CD4-positive, alpha-beta T cell treated with Interleukin-17A for 4 hours (primary cell): Measurements from ENCODE around the gene HMGB1.

Experiments used
- DNase-seq: peaks from one replicate; pipeline ENCODE4 v3.0.0-alpha.2; 2020; ENCODE audit warnings: mixed read lengths

HMGB1 gene

DNA sequence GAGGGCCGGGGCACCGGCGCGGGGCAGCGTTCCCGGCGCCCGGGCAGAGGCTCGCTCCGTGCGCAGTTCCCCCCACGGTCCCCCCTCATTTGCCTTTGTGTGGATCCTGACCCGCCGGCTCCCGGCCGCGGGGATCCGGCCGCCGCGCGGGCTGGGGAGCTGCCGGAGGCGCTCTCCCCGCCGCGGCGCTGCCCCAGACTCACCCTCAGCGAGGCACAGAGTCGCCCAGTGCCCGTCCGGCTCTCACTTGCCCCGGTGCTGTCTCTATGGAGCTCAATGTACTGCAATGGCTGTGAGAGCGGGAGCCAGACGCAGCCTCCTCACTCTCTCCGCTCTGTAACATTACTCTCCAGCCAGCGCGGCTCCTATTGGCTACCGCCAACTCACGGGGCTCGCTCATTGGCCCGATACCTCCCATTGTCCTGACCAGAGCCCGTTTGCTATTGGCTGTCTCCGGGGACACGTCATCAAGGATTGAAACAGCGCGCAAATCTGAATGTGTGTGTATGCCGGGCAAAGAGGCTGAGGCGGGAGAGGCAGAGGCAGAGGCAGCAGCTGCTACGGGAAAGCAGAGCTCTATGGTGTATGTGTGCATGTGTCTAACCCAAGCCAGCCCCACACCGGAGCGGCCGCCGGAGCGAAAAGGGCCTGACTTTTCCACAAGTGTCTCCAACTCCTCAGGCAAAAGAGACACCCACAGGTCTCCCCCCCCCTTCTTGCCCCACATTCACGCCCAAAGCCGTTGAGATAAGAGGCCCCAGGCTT, at the start of gene HMGB1:
Gene HMGB1 (minus strand): TSS at position 344 of the 765 bp plus-strand sequence. CDS start 2,256 bp downstream, outside the sequence.
- DNase-seq = peak; percentile 94

DNA sequence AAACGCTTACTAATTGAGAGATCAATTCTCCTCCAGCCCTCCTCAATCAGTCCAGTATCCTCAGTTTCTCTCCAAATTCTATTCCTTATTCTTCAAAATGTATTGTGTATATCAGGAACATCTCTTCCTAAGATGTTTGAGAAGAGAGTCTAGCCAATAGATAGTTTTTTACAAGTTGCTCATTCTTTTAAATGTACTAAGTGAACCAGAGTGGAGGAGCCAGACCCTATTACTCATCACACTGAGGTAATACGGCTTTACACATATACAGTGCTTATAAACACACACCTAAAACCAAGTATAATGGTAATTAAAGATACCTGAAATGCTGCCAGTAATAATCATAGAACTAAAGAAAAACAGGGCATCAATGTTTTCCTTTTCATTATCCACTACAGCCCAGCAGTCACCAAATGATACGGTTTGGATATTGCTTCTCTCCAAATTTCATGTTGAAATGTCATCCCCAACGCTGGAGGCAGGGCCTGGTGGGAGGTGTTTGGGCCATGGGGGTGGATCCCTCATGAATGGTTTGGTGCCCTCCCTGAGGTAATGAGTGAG, 45.2 kb upstream of the HMGB1 start:
- DNase-seq = no peak

DNA sequence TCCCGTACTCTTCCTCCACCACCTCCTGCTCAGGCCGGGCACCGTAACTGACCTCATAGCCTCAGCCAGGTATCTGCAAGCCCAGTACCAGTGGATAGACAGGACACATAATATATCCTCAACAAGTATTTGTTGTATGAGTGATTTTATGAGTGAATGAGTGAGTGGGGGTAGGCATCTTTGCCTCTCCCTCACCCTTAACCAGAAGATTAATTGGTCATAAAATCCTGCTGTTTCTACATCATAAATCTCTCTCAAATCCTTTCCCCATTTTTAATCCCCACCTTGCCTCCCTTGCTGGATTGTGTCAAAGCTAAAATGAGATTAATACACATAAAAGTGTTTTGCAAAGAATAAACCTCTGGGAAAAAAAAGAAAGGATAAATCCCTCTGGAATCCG, 44.4 kb upstream of the HMGB1 start:
- DNase-seq = no peak

DNA sequence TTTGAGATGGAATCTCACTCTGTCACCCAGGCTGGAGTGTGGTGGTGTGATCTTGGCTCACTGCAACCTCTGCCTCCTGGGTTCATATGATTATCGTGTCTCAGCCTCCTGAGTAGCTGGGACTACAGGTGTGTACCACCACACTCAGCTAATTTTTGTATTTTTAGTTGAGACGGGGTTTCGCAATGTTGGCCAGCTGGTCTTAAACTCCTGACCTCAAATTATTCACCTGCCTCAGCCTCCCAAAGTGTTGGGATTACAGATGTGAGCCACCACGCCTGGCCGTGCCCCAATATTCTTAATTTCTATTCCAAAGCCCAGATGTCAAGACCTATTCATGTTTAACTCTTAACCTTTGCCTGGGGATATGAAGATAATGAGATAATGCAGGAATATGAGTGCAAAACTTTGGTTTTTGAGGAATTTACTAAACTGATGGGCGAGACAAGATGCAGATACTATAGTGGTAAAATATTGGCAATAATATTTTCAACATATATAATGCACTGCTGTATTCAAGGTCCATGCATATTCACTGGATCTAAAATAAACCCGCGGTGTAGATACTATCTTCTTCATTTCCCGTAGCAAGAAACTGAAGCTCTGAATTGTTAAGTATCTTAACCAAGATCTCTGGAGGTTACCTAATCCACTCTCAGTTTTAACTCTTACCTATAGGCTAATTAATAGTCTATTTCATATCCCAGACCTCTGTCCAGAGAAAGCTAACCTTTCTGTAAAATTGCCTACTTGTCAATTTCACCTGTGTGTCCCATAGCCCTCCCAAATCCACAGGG, 43.7 kb upstream of the HMGB1 start:
- no peak for DNase-seq

DNA sequence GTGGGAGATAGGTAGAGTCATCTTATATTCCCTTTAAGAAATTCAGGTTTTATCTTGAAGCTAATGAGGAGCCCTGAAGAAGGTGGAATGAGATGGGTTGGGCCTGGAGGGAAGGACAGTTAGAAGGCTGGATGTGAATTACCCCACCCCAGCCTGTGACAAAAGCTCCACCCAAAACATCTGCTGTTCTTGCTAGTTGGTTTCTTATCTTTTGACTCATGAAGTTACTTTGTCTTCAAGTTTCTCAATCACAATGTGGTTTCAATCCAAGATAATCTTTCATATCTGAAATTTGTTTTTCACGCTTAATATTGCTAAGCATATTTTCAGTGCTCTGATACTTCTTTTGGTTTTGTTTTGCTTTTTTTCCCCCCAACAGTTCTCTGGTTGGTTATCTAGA, 38.3 kb upstream of the HMGB1 start:
- DNase-seq = no peak

DNA sequence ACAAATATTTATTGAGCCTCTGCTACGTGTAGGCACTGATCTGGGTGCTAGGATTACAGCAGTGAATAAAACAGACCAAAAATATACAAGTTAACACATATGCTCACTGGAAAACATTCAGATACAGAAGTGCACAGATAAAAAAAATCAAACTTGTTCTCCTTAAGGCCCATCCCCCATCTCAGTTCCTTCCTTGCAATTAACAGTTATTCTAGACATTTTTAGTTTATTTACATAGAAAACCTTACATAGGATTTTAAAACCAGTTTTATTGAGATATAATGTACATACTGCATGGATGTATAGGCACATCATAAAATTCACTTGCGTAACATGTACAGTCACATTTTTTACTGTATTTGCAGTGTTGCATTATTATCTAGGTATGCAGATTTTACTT, 36.5 kb upstream of the HMGB1 start:
- DNase-seq = no peak

DNA sequence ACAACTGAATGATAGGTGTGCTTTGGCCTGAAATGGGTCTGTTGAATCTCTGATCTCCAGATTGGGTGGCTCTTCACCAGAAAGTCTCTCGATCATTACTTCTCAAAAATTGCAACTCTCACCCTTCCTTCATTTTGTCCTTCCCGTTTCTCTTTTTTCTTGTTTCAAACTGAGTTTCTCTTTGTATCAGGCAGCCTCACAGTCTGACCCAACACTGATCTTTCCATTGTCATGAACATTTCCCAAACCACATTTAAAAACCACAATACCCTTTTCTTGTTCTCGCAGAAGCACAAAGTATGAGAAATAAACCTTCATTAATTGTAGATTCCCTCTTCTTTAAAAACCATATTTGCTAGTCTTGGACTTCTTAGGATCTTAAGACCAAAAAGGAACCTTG, 33.6 kb upstream of the HMGB1 start:
- no peak for DNase-seq

DNA sequence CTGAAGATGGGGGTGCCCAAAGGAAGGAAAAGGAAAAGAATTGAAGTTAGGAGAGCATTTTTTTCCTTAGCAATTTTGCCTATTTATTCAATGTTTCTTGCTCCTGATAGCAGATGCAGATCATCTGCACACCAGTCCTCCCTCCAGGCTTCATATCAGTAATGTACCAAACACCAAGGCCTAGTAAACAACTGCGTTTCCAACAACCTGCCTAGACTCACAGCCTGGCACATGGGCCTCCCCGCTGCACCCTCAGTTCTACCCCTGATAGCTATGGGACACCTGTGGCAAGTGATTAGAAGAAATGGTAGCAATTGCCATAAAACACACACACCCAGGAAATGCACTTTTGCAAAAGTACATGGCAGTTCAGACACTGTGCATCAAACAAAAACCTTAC, 30.4 kb upstream of the HMGB1 start:
- DNase-seq = no peak

DNA sequence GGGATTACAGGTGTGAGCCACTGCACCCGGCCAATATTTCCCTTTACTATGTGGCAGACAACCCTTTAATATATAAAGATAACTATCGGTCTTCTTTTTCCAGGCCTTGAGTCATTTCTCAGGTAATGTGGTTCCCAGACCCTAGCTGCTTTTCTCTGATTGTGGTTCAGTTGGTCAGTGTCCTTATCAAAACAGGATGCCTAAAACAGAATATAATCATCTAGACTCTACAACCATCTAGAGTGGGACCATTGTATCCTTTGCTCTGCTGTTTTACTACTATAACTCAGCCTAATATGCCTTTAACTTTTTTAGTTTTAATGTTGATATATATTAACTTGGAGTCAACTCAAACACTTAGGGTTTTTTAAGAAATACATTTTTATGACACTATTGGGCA, 30.0 kb upstream of the HMGB1 start:
- no peak for DNase-seq

DNA sequence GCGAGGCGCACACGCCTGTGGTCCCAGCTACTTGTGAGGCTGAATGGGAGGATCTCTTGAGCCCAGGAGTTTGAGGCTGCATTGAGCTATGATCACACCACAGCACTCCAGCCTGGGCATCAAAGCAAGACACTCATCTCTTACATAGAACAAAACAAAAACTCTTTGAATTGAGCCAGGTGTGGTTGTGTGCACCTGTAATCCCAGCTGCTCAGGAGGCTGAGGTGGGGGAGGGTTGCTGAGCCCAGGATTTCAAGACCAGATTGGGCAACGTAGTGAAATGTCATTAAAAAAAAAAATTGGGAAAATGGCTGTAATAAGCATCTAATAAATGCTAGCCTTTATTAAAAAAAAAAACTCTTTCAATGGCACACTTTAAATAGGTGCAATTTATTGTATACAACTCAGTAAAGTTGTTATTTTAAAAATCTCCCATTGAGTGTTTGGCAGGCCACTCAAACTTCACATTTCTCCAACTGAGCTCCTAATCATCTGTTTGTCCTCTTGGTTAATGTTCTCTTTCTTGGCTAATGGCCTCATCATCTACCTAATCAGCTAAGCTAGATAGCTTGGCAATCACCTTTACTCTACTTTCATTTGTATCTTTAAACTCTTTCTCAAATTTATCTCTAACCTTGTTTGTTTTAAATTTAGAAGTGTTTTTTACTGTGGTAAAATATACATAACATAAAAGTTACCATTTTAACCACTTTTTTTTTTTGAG, 28.1 kb upstream of the HMGB1 start:
- DNase-seq = no peak

DNA sequence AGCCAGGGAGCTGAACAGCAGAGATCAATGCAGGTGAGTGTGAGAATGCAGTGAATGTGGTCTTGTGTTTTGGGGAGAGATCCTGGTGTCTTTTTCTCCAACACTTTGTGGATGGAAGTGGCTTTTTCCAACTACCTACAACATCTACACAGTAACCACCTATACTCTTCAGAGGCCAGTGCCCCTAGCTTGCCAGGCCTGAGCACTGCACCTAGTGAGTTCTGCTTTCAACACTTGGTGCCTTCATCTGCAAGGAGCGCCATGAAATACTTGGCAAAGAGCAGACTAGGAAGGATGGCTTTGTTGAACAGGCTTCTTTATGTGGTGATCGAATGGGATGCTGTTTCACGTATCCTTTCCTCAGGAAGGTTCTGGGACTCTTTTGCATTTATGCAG, 21.3 kb upstream of the HMGB1 start:
- no peak for DNase-seq

DNA sequence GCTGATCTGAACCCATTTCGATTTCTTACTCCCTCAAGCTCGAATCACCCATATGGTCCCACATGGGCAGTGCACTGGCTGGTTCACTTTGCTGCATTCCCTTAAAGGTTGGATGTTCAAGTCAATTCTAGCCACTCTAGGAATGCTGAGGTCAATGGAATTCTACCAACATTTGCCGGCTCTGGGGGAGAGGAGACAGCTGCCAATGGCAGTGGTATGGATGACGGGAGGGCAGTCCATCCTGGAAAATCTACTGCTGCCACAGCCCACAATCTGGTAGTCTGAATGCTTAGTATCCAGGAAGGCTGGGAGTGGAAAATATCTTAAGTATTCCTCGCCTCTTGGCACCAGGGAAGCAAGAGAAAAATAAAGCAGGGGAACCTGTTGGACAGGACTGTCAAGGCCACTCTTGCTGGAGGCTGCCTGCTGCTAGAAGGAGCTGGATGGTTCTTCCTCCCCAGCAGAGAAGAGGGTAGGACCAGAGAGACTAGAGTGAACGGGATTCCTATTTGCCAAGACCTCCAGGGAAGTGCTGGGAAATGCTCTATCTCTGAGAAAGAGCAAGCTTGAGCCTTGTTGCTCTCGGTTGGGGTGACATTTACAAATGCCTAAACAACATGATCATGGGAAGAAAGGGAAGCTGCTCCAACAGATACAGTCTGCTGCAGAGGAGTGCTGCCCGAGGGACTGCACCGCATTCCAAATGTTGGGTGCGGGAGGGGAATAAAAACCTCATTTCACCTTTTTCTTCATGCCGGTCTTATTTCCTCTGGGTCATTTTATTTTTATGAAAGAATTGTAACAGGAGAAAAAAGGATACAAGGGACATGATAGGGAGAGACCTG, 20.7 kb upstream of the HMGB1 start:
- no peak for DNase-seq

DNA sequence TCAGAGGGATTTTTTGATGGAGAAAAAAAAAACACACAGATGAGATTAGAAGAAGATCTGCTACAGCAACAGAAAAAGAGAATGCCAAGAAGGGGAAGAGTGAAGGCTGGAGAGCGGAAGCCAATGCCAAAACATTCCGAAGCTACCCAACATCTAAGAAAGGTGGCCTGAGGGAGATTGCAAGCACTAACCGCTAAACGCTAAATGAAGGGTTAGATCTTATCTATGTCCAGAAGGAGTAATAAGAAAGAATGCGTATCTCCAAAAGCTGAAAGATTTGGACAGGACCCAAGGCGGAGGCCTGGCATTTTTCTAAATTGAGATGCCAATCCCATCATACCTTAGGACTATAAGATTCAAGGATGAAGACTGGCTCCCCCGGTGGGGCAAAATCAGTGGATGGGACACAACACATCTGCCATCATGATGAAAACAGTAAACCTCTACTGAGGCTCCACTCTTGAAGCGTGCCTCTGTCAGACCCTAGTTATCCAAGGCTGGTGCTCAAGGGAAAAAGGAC, 15.6 kb upstream of the HMGB1 start:
- no peak for DNase-seq

DNA sequence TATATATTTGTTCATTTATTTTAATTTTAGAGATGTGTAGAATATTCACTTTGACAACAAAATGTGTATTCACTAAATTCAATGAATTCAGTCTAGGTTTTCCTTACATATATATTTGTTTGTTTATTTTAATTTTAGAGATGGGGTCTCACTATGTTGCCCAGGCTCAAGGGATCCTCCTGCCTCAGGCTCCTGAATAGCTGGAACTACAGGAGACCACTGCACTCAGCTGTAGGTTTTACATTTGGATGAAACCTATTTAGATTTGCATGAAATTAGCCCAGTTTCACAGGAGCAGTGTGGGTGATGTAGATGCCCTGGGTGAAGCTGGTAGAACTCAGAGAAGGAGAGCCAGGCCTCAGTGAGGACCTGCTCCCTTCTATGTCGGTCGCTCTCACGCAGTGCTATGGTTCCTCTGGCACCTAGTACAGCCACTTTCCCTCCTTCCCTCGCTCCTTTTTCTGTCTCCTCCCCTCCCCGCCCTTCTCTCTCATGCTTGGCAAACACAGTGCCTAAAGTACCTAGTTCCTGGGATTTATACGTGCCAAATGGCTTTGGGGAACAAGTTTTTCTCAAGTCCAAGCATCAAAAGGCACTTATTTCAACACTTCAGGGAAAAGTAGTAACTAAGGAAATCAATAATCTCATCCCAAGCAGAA, 14.7 kb upstream of the HMGB1 start:
- DNase-seq = no peak

DNA sequence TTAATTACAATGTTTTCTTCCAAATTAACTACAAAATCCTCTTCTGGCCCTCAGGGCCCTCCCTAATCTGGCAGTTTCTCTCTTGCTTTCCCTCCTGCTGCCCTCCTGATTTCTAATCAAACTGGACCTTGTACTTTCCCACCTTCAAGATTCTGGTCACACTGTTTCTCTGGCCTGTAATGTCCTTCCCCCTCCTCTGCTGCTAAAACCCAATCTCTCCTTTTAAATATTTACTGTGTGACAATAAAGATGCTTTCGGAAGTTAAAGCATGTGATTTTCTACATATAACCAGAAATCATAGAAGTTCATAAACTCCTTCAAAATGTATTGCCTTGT, 14.1 kb upstream of the HMGB1 start:
- no peak for DNase-seq

DNA sequence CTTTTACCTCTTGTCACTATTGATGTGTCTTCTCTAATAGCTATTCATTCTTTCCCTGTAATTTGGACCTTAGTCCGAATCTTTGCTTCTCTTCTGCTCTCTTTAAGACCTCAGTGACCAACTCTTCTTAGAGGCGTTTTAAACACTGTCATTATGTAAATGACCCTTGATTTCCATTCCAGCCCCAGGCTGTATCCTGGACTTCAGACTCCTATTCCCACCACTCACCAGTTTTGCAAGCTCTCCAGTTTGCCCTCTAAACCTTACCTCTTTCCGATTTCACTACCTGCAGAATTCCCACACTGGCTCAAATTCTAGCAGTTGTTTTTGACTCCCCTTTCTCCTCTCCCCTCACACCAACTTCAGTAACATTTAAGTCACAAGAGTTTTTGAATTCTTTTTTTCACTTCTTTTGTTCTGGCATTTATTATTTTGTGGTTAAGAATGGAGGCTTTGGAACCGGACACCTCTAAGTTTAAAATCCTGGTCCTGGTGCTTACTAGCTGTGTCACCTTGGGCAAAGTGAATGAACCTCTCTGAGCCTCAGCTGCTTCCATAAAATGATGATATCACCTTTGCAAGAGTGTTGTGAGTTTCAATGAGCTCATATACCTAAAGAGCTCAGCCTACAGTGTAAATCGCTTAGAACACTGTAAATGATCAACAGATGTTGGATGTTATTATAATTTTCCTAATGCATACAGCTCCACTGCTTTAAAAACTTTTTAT, 13.6 kb upstream of the HMGB1 start:
- no peak for DNase-seq

DNA sequence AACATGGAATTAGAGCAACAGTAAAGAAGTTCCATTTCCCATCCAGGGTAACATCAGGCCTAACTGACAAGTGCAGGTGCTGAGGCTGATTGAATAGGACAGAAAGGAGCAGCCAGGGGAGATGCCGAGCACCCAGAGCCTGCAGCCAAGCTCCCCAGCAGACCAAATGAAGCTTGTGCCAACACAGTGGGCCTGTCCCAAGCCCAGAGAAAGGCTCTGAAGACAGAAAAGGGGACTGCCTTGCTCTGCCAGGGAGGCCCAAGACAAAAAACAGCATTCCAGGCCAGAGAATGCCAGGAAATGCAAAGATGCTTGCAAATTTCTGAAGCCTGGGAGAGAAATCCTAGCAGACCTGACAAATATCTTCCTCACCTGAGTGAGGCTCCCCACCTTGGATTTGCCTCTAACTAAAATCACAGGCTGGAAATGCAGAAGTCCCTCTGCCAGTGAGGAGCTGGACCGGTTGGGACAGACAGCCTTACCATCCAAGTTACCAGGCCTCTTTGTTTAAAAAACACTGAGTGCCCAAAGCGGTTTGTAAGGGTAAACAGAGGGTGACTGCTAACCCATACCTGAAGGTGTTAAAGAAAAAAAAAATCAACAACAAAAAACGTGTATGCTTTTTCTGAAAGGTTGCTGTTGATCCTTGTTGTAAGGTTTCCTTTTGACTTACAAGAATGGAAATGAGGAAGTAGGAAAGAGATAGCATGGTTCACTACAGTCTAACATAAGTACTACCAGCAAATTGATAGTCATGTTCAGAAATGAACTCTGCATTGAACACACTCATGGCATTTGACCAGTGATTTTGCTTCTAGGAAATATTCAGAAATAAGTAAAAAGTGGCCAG, 11.8 kb upstream of the HMGB1 start:
- DNase-seq = no peak

DNA sequence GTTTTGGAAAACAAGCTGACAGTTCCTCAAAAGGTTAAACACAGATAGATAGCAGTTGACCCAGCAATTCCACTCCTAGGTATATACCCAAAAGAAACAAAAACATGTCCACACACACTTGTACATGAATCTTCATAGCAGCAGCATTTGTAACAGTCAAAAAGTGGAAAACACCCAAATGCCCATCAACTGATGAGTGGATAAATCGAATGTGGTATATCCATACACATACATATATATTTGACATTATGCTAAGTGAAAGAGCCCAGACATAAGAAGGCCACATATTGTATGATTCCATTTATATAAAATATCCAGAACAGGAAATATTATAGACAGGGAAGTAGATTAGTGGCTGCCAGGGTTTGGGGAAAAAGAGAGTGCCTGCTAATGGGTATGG, 7.9 kb upstream of the HMGB1 start:
- DNase-seq = no peak

DNA sequence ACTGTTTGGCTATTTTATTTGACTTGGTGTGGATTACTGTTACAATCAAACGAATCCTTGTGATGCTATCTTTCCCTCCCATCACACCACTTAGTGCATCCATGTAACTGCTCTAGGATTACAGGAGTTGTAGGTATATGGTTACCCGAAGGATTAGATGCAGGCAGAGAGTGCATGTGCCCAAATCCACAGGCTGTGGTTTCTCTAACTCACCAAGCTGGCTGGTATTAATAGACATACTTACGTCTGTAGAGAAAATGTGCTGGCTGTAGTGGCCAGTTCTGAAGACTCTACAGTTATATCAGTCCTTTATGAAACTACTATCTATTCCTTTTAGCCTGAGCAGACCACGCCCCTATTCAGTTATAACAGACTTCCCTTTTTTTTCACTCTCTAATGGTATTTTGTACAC, 1.1 kb upstream of the HMGB1 start:
- no peak for DNase-seq

DNA sequence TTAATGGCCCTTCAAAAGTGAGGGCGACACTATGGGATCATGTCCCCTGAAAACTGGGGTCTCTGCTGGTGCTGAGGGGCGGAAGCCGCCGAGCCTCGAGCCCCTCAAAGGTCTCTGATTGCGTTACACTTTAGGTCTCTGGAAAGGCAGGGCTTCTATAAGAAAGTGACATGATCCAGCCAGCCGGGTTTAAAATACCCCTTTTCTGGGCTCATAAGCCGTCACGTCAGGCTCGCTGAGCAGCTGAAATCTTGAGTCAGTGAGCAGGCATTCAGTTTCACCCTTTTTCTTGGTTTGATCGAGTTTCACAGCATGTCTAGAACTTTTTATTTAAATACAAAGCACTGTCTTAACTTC, 600 bp upstream of the HMGB1 start:
- no peak for DNase-seq

DNA sequence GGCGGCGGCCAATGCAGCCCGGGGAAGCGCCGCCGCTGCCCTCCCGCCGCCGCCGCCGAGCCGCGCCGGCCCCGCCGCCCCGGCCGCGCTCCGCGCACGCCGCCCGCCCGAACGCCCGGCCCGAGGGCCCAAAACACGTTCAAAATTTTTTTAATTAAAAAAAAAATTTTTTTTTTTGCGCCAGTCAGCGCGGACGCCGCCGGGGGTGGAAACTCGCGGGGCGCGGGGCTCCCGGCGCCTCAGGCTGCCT, 468 bp downstream of the HMGB1 start:
- DNase-seq = no peak
